Measurements from ENCODE around the gene TPH2. TPM values are rescaled to one million over a fixed set of nuclear protein-coding genes. Genes with fewer than 3 reads are reported as not detected.

TPH2 gene
- polyA plus RNA-seq, 1 donor (not counting 4 experiments of a cell fraction or from before 2014, with no cell fraction given): not detected

DNA sequence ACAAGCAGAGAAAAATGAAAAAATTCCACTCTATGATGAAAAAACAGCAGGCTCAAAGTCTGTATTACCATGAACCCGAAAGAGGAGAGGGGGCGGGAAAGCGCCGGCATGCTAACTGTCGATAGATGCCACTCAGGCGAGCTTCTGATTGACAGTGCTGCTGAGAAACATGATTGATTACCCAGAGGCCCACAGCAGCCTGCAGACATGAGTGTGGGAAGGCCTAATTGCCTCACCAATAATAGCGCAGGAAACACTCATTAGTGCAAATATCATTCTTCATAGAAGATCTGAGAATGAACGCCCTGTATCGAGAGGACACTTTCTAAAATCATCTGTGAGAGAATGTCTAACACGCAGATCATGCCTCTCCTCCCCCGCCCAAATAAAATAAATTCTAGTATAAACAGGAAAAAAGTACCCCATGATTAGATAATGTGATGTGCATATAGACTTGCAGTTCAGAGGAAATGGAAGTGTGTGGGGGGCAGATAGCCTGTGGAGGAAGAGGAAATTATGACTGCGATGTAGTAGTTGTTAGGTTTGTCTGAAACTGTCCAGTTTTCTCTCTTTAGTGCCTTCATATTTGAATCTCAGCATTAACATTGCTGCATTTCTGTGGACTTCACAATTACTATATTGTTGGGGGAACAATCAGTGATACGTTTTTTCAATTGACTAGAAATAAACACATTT lies 15.6 kb downstream of the TPH2 start:
- dilution Hi-C loops (cut with MboI; ENCODE audit: extremely low pct_ligation_motif_present, low sequenced_read_pairs): no loop called here
- no peak overlapping the region for H3K4me2 ChIP-seq (ENCODE audit: control insufficient read depth, extremely low read depth, insufficient read depth, low read depth, low read length)
- H3K4me1 ChIP-seq (ENCODE audit: control insufficient read depth, extremely low read depth, insufficient read depth, low read length): no peaks in the 10 kb centered on the region
- H3K27ac ChIP-seq (ENCODE audit: control insufficient read depth, insufficient read depth, low read length): no peak overlapping the region
- no peak for FAIRE-seq
- H3K9ac ChIP-seq (ENCODE audit: control insufficient read depth, extremely low read depth, insufficient read depth, low read length): no peak overlapping the region
- H3K9me3 ChIP-seq (ENCODE audit: control insufficient read depth, low read depth, low read length): no peaks in the 10 kb centered on the region
- no peaks in the 10 kb centered on the region for H3K79me2 ChIP-seq (ENCODE audit: control insufficient read depth, insufficient read depth, low read length)
- no peak for DNase-seq (ENCODE audit: low read depth, low spot score)
- H3K4me3 ChIP-seq (ENCODE audit: control insufficient read depth in 2 of 3, extremely low read depth in 1 of 3, insufficient read depth in 2 of 3, low read depth in 1 of 3, low read length in 3 of 3): no peak overlapping the region
- no peaks in the 10 kb centered on the region for H3K9me1 ChIP-seq (ENCODE audit: control insufficient read depth, extremely low read depth, insufficient read depth, low read length)
- H3K27me3 ChIP-seq (ENCODE audit: control insufficient read depth, extremely low read depth, insufficient read depth, low read length): peaks cover 4% of the 10 kb centered on the region
- TF ChIP-seq, protein P1, sequence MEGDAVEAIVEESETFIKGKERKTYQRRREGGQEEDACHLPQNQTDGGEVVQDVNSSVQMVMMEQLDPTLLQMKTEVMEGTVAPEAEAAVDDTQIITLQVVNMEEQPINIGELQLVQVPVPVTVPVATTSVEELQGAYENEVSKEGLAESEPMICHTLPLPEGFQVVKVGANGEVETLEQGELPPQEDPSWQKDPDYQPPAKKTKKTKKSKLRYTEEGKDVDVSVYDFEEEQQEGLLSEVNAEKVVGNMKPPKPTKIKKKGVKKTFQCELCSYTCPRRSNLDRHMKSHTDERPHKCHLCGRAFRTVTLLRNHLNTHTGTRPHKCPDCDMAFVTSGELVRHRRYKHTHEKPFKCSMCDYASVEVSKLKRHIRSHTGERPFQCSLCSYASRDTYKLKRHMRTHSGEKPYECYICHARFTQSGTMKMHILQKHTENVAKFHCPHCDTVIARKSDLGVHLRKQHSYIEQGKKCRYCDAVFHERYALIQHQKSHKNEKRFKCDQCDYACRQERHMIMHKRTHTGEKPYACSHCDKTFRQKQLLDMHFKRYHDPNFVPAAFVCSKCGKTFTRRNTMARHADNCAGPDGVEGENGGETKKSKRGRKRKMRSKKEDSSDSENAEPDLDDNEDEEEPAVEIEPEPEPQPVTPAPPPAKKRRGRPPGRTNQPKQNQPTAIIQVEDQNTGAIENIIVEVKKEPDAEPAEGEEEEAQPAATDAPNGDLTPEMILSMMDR (optimal IDR thresholded peaks at IDR 0.05 in 1 of 3, IDR thresholded peaks at IDR 0.05 in 1 of 3, conservative IDR thresholded peaks at IDR 0.05 in 1 of 3; ENCODE audit: extremely low read depth in 1 of 3, insufficient read depth in 2 of 3, low read length in 3 of 3): no peak
- TF ChIP-seq EZH2 (IDR thresholded peaks at IDR 0.05; ENCODE audit: low read length): no peak
- no peaks in the 10 kb centered on the region for H4K20me1 ChIP-seq (ENCODE audit: control insufficient read depth, extremely low read depth, insufficient read depth, low read length)
- no peaks in the 10 kb centered on the region for H3K36me3 ChIP-seq (ENCODE audit: control insufficient read depth in 2 of 2, extremely low read depth in 1 of 2, insufficient read depth in 2 of 2, low read length in 2 of 2)
- H2AFZ ChIP-seq (ENCODE audit: control insufficient read depth, low read length): no peak overlapping the region

DNA sequence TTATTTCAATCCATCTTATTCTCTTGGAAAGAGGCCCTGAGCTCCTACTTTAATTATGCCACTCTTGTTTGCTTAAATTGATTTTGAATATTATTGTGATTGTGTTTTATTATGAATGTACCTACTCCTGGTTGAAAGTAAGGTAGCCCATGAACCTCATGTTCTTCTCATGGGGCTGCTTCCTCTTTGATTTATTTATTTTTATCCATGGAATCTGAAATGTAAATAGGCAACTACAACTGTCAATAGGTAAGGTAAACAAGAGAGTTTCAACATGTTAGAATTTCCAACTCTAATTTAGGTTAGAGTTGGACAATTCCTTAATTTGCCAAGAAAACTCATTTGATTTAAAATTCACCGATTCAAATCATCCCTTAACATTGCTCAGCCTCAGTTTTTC lies 16.2 kb downstream of the TPH2 start:
- Histone ChIP-seq H3K4me2 (ENCODE audit: control insufficient read depth, extremely low read depth, insufficient read depth, low read depth, low read length) (no peak overlapping the region), H3K36me3 (ENCODE audit: control insufficient read depth in 2 of 2, extremely low read depth in 1 of 2, insufficient read depth in 2 of 2, low read length in 2 of 2) (no peaks in the 10 kb centered on the region), H3K9me3 (ENCODE audit: control insufficient read depth, low read depth, low read length) (no peaks in the 10 kb centered on the region), H3K9me1 (ENCODE audit: control insufficient read depth, extremely low read depth, insufficient read depth, low read length) (no peaks in the 10 kb centered on the region), H3K4me1 (ENCODE audit: control insufficient read depth, extremely low read depth, insufficient read depth, low read length) (no peaks in the 10 kb centered on the region), H3K27ac (ENCODE audit: control insufficient read depth, insufficient read depth, low read length) (no peak overlapping the region), H3K9ac (ENCODE audit: control insufficient read depth, extremely low read depth, insufficient read depth, low read length) (no peak overlapping the region), H3K27me3 (ENCODE audit: control insufficient read depth, extremely low read depth, insufficient read depth, low read length) (peaks cover 4% of the 10 kb centered on the region), H2AFZ (ENCODE audit: control insufficient read depth, low read length) (no peak overlapping the region), H3K79me2 (ENCODE audit: control insufficient read depth, insufficient read depth, low read length) (no peaks in the 10 kb centered on the region), H3K4me3 (ENCODE audit: control insufficient read depth in 2 of 3, extremely low read depth in 1 of 3, insufficient read depth in 2 of 3, low read depth in 1 of 3, low read length in 3 of 3) (no peak overlapping the region), H4K20me1 (ENCODE audit: control insufficient read depth, extremely low read depth, insufficient read depth, low read length) (no peaks in the 10 kb centered on the region)
- no peak for FAIRE-seq
- dilution Hi-C loops (cut with MboI; ENCODE audit: extremely low pct_ligation_motif_present, low sequenced_read_pairs): no loop called here
- TF ChIP-seq, protein P1 (optimal IDR thresholded peaks at IDR 0.05 in 1 of 3, IDR thresholded peaks at IDR 0.05 in 1 of 3, conservative IDR thresholded peaks at IDR 0.05 in 1 of 3; ENCODE audit: extremely low read depth in 1 of 3, insufficient read depth in 2 of 3, low read length in 3 of 3): no peak
- no peak for TF ChIP-seq EZH2 (IDR thresholded peaks at IDR 0.05; ENCODE audit: low read length)
- no peak for DNase-seq (ENCODE audit: low read depth, low spot score)

Measured in keratinocyte (primary cell).